SW480 (cell line): Measurements from ENCODE around the gene ALDH1L1.

Source experiments
- DNase-seq: peaks from one replicate; pipeline ENCODE4 v3.0.0-alpha.2; 2016; ENCODE audit warnings: low spot score

Gene ALDH1L1

GRCh38 chr3:126119976-126120375, 60.4 kb downstream of the ALDH1L1 start:
- no peak for DNase-seq

GRCh38 chr3:126119008-126119675, 61.2 kb downstream of the ALDH1L1 start:
- DNase-seq = no peak

- DNase-seq = no peak
Measured at GRCh38 chr3:126118591-126118990, 61.8 kb downstream of the ALDH1L1 start.

DNA sequence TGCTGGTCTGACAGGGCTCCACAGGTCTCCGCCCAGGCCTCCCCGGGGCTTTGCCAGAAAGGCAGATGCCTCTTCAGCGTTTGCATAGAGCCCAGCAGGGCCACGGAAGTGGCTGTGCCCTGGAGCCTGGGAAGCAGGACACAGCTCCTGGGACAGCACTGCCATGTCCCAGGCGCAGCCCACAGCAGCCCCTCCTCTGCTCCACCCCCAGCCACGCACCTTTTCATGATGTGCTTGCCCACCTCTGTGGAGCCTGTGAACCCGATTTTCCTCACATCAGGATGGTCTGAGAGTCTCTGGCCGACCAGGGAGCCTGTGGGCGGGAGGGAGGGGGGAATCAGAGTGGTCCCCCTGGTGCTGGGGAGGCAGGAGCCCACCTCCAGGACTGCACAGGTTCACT, 62.6 kb downstream of the ALDH1L1 start:
- no peak for DNase-seq

GRCh38 chr3:126117212-126117611, 63.2 kb downstream of the ALDH1L1 start:
- DNase-seq = no peak

GRCh38 chr3:126116526-126116925, 63.9 kb downstream of the ALDH1L1 start:
- DNase-seq = no peak

- DNase-seq = no peak
Measured at GRCh38 chr3:126114443-126115386, 65.7 kb downstream of the ALDH1L1 start.

DNA sequence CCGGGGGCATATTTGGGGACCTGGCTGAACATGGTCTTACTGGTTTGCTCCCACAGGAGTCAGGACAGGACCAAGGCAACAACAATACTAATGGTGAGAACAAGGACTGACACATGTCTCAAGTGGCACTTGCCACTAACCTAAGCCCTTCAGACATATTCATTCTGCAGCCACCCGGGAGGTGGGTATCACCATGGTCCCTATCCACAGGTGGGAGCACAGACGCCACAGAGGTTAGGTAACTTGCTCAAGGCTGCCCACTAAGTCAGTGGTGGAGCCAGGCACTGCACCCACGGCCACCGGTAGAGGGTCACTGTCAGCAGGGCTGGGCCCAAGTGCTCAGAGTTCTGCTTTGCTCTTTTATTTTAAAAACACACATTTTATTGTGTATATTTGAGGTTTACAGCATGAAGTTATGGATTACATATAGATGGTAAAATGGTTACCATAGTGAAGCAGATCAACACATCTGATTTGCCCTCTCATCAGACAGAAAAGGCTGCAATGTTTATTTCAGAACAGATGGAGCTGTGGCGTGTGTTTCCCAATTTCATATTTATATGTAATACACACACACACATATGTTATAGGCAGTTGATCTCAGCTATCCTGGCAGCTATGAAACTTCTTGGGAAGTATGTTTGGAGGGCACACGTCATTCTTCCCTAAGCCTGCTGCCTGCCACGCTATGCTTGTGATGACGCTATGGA, 66.5 kb downstream of the ALDH1L1 start:
- peak; percentile 14 for DNase-seq

GRCh38 chr3:126113238-126113555, 67.2 kb downstream of the ALDH1L1 start:
- no peak for DNase-seq

DNA sequence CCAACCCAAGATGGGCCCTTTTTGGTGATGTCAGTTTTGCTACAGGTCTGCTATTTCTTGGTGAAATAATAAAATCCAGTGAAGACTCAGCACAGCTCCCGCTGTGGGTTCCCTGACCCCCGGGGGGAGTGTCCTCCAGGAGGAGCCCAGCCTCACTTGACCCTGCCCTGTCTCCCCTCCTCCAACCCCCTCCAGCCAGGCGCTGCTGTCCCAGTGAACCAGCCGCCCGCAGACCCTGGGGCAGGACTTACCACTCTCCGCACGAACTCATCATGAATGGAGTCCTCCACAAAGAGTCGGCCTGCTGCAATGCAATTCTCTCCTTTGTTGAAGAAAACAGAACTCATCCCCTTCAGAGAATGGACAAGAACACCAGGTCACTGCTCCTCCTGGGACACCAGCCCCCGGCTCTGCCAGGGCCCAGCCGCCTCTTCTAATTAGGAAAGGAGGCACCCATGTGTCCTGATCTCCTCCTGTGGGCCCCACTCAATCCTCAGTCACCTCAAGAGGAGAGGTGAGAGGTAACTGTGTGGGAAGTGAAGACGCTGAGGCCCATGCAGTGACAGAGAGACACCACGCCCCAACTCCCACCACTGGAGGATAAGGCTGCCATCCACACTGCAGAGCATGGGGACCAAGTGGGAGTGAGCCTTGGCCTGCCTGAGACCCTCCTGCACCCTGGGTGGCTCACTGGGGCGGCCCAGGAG, 67.7 kb downstream of the ALDH1L1 start:
- no peak for DNase-seq

GRCh38 chr3:126111566-126112475, 68.6 kb downstream of the ALDH1L1 start:
- no peak for DNase-seq

DNA sequence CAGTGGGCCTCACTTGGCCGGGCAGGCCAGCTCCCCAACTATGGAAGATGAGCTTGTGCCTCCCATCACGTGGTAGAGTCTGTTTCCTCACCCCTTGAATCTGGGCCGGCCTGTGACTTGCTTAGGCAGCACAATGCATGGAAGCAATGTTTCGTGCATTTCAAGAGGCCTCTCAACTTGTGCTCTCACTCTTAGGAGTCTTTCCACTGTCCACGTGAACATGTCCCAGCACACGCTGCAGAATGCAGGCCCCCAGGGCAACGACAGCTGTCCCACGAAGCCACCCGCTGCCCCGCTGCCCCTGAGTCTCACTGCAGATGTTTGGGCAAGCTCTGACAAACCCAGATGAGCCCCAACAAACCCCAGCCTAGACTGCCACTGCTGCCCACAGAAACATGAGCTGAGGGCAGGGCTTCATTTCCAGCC, 69.2 kb downstream of the ALDH1L1 start:
- no peak for DNase-seq

- DNase-seq = no peak
Measured at GRCh38 chr3:126110431-126111125, 69.8 kb downstream of the ALDH1L1 start.

- DNase-seq = no peak
Measured at GRCh38 chr3:126109880-126110235, 70.5 kb downstream of the ALDH1L1 start.

DNA sequence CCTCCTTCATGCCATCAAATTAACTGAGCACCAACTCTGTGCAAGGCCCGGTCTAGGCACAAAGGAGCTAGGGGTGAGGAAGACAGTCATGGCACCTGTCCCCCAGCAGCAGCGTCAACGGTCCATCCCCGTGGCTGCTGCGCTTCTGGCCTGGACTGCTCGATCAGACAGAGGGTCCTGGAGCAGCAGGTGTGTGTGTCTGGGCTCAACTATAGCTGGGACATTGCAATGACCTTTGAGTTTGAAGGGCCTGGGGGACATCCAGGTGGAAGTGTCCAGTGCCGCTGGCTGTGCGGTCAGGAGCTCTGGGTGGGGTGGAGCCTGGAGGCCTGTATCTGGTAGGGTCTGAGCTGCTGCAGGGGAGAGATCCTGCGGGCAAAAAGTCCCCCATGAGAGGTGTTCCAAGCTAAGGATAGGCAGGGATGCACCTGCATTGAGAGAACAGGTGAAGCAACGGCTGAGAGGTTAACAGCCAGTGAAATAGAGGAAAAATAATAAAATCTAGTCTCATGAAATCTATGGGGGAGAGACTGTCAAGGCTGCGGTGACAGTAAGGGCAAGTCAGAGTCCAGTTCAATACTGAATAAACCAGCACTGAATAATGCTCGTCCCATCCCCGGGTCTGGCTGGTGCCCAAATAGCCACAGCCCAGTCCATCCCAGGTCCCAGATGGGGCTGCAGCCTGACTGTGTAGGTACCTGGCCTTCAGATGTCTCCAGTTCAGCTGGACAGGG, 71.1 kb downstream of the ALDH1L1 start:
- no peak for DNase-seq

DNA sequence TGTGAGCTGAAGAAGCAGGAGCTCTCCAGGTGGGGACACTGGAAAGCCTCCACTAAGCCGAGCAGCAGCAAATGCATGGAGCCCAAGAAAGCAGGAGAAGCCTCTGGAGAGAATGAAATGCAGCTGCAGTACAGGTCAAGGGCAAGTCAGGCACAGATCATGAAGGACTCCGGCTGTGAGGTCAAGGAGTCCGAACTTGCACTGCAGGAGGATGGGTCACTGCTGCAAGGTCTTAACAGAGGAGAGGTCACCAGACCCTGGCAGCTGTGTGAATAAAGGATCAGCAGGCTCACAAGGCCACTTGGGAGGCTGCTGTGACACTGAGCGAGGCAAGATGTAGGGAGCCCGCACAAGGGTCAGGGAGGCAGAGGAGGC, 71.7 kb downstream of the ALDH1L1 start:
- no peak for DNase-seq

GRCh38 chr3:126107957-126108675, 72.3 kb downstream of the ALDH1L1 start:
- DNase-seq = no peak

DNA sequence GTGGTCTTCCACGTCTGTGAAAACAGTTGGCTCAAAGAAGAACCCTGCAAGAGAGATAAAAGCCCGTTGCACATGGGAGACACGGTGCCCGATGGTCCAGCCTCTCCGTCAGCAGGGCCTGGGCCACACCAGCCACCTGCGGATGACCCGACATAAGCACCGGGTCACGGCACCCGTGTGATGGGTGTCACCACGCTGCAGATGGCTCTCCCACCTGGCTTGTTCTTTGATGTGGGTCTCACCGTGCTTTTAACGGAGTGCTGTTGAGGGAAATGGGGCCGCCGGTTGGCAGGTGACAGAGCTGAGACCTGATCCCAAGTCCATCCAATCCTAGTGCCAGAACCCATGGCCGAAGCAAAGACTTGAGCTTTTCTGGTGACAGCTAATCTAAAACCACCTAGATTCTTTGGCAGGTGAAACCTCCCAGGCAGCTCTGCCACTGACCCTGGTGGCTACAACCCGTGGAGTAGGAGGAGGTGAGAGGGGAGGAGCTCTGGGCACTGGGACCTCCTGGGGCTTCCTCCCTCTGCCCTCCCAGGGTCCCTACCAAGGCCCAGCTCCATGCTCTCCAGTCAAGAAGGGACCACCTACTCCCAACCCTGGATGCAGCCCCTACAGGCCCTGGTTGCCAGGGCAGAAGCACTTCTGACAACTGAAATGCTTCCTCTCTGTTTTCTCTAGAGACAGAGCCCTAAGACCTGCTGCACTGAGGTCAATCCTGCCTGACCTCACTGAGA, 73.0 kb downstream of the ALDH1L1 start:
- DNase-seq = no peak
